Endothelial cell of umbilical vein (primary cell): ENCODE measurements around the gene TMC6. TPM values are rescaled to one million over a fixed set of nuclear protein-coding genes. Genes with fewer than 3 reads are reported as not detected.

Experiments
- BruUV-seq: library from RNA; stranded (reverse); fragments of 400-500 nt; replicated peaks from 2 replicates; lab custom pipeline; 2021; lab: Mats Ljungman, UMichigan
- CTCF ChIA-PET: fragments of 300-600, 350-600 bp; sonication (Branson Sonifier 250); formaldehyde crosslinking; loops from one replicate; lab custom pipeline; 2021; ENCODE audit warnings: antibody characterized with exemption, inconsistent platforms; lab: Charles Lee
- POLR2A ChIA-PET: fragments of 300-600, 350-600 bp; sonication (Branson Sonifier 250); formaldehyde crosslinking; loops from one replicate; lab custom pipeline; 2021; ENCODE audit warnings: antibody characterized with exemption, inconsistent platforms; lab: Charles Lee
- DNase-seq: peaks from one replicate; pipeline ENCODE4 v3.0.0-alpha.2; 2011; ENCODE audit warnings: low read depth, low spot score
- FAIRE-seq: peaks from 2 replicates; lab custom pipeline; 2011; peaks lifted over from hg19 to GRCh38; lab: Jason Lieb, UNC
- H2AFZ ChIP-seq: 2 replicates; pipeline ENCODE4 v1.6.0; 2012; ENCODE audit warnings: low read depth, low read length, control low read depth, inconsistent platforms
- H3K27ac ChIP-seq: 2 replicates; pipeline ENCODE4 v1.5.1; 2011; ENCODE audit warnings: low read depth, mild to moderate bottlenecking, control low read depth, low read length, moderate library complexity; ENCODE audit not compliant: insufficient read depth
- H3K27me3 ChIP-seq, 2 experiments: 2 replicates each; pipeline versions ENCODE4 v1.6.0 to v1.6.1; 2011; ENCODE audit warnings: low read length in 2 of 2, mixed read lengths in 1 of 2; ENCODE audit not compliant: control insufficient read depth in 2 of 2, insufficient read depth in 2 of 2
- H3K36me3 ChIP-seq, 2 experiments: 2 replicates in 1 of 2; 3 replicates in 1 of 2; pipeline ENCODE4 v1.5.1; 2011; ENCODE audit warnings: low read length in 2 of 2, mild to moderate bottlenecking in 1 of 2, moderate library complexity in 1 of 2; ENCODE audit not compliant: control insufficient read depth in 2 of 2, insufficient read depth in 2 of 2; ENCODE audit errors: extremely low read depth in 1 of 2
- H3K4me1 ChIP-seq: 3 replicates; pipeline ENCODE4 v1.5.1; 2011; ENCODE audit warnings: mild to moderate bottlenecking, low read length; ENCODE audit not compliant: control insufficient read depth, insufficient read depth; ENCODE audit errors: extremely low read depth
- H3K4me2 ChIP-seq: 2 replicates; pipeline ENCODE4 v1.6.1; 2011; ENCODE audit warnings: low read length, control low read depth, mixed read lengths; ENCODE audit not compliant: insufficient read depth
- H3K4me3 ChIP-seq, 3 experiments: fragments of 200-600 bp in 1 of 3; sonication (generic), shearing (Covaris generic) in 1 of 3; replicated peaks in 1 of 3; 2 replicates each; pipeline ENCODE4 v1.5.1; 2011 to 2016; ENCODE audit warnings: control low read depth in 3 of 3, low read length in 3 of 3, mild to moderate bottlenecking in 2 of 3, inconsistent platforms in 1 of 3, low read depth in 1 of 3, moderate library complexity in 1 of 3; ENCODE audit not compliant: insufficient read depth in 1 of 3
- H3K79me2 ChIP-seq: 2 replicates; pipeline ENCODE4 v1.6.0; 2012; ENCODE audit warnings: low read length, inconsistent platforms; ENCODE audit not compliant: control insufficient read depth, insufficient read depth
- H3K9ac ChIP-seq: replicated peaks from 2 replicates; pipeline ENCODE3; 2011; ENCODE audit warnings: low read length, control low read depth; ENCODE audit not compliant: insufficient read depth; ENCODE audit errors: extremely low read depth
- H3K9me1 ChIP-seq: replicated peaks from 3 replicates; pipeline ENCODE4 v1.6.0; 2011; ENCODE audit warnings: mild to moderate bottlenecking, low read length; ENCODE audit not compliant: control insufficient read depth, insufficient read depth; ENCODE audit errors: extremely low read depth
- H3K9me3 ChIP-seq: replicated peaks from 2 replicates; pipeline ENCODE4 v1.5.1; 2012; ENCODE audit warnings: low read length, inconsistent platforms; ENCODE audit not compliant: control insufficient read depth, insufficient read depth
- H4K20me1 ChIP-seq: replicated peaks from 2 replicates; pipeline ENCODE3; 2011; ENCODE audit warnings: mild to moderate bottlenecking, low read length; ENCODE audit not compliant: control insufficient read depth, insufficient read depth; ENCODE audit errors: extremely low read depth
- EZH2 ChIP-seq: IDR thresholded peaks from 2 replicates; pipeline ENCODE4 v1.6.1; 2012; ENCODE audit warnings: borderline replicate concordance, low read depth, mild to moderate bottlenecking, moderate library complexity, low read length, inconsistent platforms; ENCODE audit not compliant: severe bottlenecking
- dilution Hi-C: fragments of 300-500 bp; cut with MboI; formaldehyde crosslinking; loops from one replicate; pipeline ENCODE4 v1.15.0; 2019; ENCODE audit warnings: low sequenced_read_pairs; ENCODE audit not compliant: extremely low pct_ligation_motif_present
- intact Hi-C: fragments of 100-400 bp; cut with micrococcal nuclease; formaldehyde crosslinking; loops from one replicate; pipeline ENCODE4 v1.10.0; 2022
- polyA plus RNA-seq, 4 experiments: library from polyadenylated mRNA; depleted of rRNA in 3 of 4; stranded (reverse) in 3 of 4; unstranded in 1 of 4; fragments of >200 nt; gene quantifications; 2 replicates each; pipeline versions ENCODE4 v1.2.1 to v1.2.3, GENCODE V29; 2011 to 2012; ENCODE audit warnings: missing spikeins in 1 of 4
- total RNA-seq: library from RNA; stranded (reverse); gene quantifications from 2 replicates; pipeline ENCODE4 v1.2.3, GENCODE V29; 2021
- TF ChIP-seq, protein P1 (sequence below): IDR thresholded peaks from 2 replicates; pipeline ENCODE4 v1.6.1; 2011; ENCODE audit not compliant: insufficient read depth, insufficient read length
- TF ChIP-seq, protein P2 (sequence below), 2 donors: IDR thresholded peaks; 1 replicate in 1 of 2; 2 replicates in 1 of 2; pipeline ENCODE4 v1.5.1; 2011; ENCODE audit warnings: low read length in 2 of 2, mild to moderate bottlenecking in 2 of 2, moderate library complexity in 2 of 2, control low read depth in 1 of 2, inconsistent platforms in 1 of 2, low read depth in 1 of 2; ENCODE audit not compliant: insufficient read depth in 1 of 2; ENCODE audit errors: extremely low read depth in 1 of 2

TMC6 gene
- total and polyA plus RNA-seq, 2 donors (not counting 3 experiments of a cell fraction or from before 2014, with no cell fraction given) = 23.2 to 72.4 TPM

DNA sequence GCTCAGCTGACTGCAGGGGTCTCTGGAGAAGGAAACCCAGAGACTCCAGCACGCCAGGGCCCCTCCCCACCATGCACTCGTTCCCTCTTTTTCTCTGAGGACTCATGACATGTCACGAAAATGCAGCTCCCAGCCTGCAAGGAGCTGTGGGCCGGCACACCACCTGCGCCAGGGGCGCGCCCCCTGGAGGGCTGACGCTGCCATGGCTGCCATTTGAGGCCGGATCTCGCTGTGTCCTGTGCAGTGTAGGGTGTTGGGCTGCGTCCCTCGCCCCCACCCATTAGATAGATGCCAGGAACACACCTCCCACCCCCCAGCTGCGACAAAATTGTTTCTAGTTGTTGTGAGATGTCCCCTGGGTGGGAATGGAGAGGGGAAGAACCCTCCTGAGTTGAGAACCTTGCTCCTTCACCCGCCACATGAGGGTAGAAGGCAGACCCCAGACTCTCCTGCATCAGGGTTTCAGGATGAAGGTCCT, 48.0 kb upstream of the TMC6 start:
- dilution Hi-C loops = no loop called here

More for the DNA sequence above, 48.0 kb upstream of the TMC6 start:
- Histone ChIP-seq H3K4me1 (peaks cover 8% of the 10 kb centered on the region), H3K27ac (no peak overlapping the region), H3K79me2 (no peaks in the 10 kb centered on the region), H3K9me3 (no peaks in the 10 kb centered on the region), H3K9ac (no peak overlapping the region), H3K4me3 (no peak overlapping the region), H4K20me1 (no peaks in the 10 kb centered on the region), H3K27me3 (no peaks in the 10 kb centered on the region), H3K36me3 (peaks cover 0 to 2% of the 10 kb centered on the region in 2 experiments), H2AFZ (no peak overlapping the region), H3K4me2 (no peak overlapping the region), H3K9me1 (no peaks in the 10 kb centered on the region)
- POLR2A ChIA-PET = interaction anchor here (0.8 kb wide), 1 partner anchor 9 kb away, joined by 3 read pairs; no protein-coding TSS in a partner anchor
- CTCF ChIA-PET = interaction anchor here (0.6 to 4.9 kb wide), 25 partner anchors 10 to 245 kb away, joined by 3 to 57 read pairs (median 5); partner anchors contain the start of genes AFMID, TK1 and TMC6
- no TSS peak for BruUV-seq
- DNase-seq (peak; percentile 52), FAIRE-seq (peak; percentile 38)
- intact Hi-C loops = loop anchor here (1.0 to 5.0 kb wide), 3 partner anchors 64 to 159 kb away; no protein-coding TSS in a partner anchor
- TF ChIP-seq, protein P1, sequence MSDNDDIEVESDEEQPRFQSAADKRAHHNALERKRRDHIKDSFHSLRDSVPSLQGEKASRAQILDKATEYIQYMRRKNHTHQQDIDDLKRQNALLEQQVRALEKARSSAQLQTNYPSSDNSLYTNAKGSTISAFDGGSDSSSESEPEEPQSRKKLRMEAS = peak; percentile 44
- TF ChIP-seq, protein P2, sequence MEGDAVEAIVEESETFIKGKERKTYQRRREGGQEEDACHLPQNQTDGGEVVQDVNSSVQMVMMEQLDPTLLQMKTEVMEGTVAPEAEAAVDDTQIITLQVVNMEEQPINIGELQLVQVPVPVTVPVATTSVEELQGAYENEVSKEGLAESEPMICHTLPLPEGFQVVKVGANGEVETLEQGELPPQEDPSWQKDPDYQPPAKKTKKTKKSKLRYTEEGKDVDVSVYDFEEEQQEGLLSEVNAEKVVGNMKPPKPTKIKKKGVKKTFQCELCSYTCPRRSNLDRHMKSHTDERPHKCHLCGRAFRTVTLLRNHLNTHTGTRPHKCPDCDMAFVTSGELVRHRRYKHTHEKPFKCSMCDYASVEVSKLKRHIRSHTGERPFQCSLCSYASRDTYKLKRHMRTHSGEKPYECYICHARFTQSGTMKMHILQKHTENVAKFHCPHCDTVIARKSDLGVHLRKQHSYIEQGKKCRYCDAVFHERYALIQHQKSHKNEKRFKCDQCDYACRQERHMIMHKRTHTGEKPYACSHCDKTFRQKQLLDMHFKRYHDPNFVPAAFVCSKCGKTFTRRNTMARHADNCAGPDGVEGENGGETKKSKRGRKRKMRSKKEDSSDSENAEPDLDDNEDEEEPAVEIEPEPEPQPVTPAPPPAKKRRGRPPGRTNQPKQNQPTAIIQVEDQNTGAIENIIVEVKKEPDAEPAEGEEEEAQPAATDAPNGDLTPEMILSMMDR (IDR thresholded peaks at IDR 0.05; ENCODE audit: extremely low read depth in 1 of 2, insufficient read depth in 1 of 2, low read depth in 1 of 2, low read length in 2 of 2) = peak; percentile 96 to 98
- TF ChIP-seq EZH2 = no peak
